HEK293 (cell line): Measurements from ENCODE around the gene CDYL2.

ENCODE experiments used
- CTCF ChIA-PET: fragments of 350-600 bp; formaldehyde crosslinking; extraction: SDS; loops from one replicate; lab custom pipeline; 2021; ENCODE audit warnings: antibody characterized with exemption; lab: Yijun Ruan, JAX
- POLR2A ChIA-PET: fragments of 300-600 bp; formaldehyde crosslinking; extraction: SDS; loops from one replicate; lab custom pipeline; 2020; ENCODE audit warnings: antibody characterized with exemption, inconsistent platforms; lab: Yijun Ruan, JAX
- H3K27ac ChIP-seq: fragments of 200-500 bp; sonication (Bioruptor generic); 2 replicates; pipeline ENCODE4 v1.5.1; 2014; ENCODE audit warnings: low read depth, low read length, control low read depth, inconsistent platforms; ENCODE audit errors: extremely low read depth
- H3K36me3 ChIP-seq, 2 experiments: fragments of 200-500 bp in 1 of 2; sonication (Bioruptor generic) in 1 of 2; 1 replicate in 1 of 2; 2 replicates in 1 of 2; pipeline ENCODE4 v1.5.1; 2014 to 2017; ENCODE audit warnings: inconsistent platforms in 2 of 2, low read length in 2 of 2; ENCODE audit not compliant: control insufficient read depth in 2 of 2, insufficient read depth in 1 of 2
- H3K4me1 ChIP-seq: fragments of 200-500 bp; sonication (Bioruptor generic); 2 replicates; pipeline ENCODE4 v1.5.1; 2014; ENCODE audit warnings: mild to moderate bottlenecking, low read length, inconsistent platforms; ENCODE audit not compliant: control insufficient read depth, insufficient read depth
- H3K4me3 ChIP-seq: 2 replicates; pipeline ENCODE4 v1.5.1; 2011; ENCODE audit warnings: low read depth, mild to moderate bottlenecking, control low read depth, low read length, moderate library complexity
- H3K9me3 ChIP-seq: fragments of 200-500 bp; sonication (Bioruptor generic); 2 replicates; pipeline ENCODE4 v1.5.1; 2014; ENCODE audit warnings: low read depth, low read length, inconsistent platforms; ENCODE audit not compliant: control insufficient read depth, insufficient read depth
- BCL11A ChIP-seq: fragments of 450-650 bp; formaldehyde crosslinking; IDR thresholded peaks from 2 replicates; pipeline ENCODE4 v1.5.1; 2016; ENCODE audit warnings: low read depth, missing biosample characterization, missing genetic modification characterization
- GFI1B ChIP-seq: fragments of 450-650 bp; formaldehyde crosslinking; IDR thresholded peaks from 2 replicates; pipeline ENCODE4 v1.5.1; 2016; ENCODE audit warnings: missing biosample characterization, missing genetic modification characterization
- HOXC10 ChIP-seq: sonication (generic); formaldehyde crosslinking; IDR thresholded peaks from 2 replicates; pipeline ENCODE4 v1.8.1; 2023; ENCODE audit warnings: mild to moderate bottlenecking, missing genetic modification reagents
- KLF1 ChIP-seq: fragments of 450-650 bp; formaldehyde crosslinking; IDR thresholded peaks from 2 replicates; pipeline ENCODE4 v1.5.1; 2016; ENCODE audit warnings: missing biosample characterization, missing genetic modification characterization
- OVOL3 ChIP-seq: fragments of 450-650 bp; formaldehyde crosslinking; IDR thresholded peaks from 2 replicates; pipeline ENCODE4 v1.5.1; 2016; ENCODE audit warnings: missing biosample characterization, missing genetic modification characterization
- SETDB1 ChIP-seq: IDR thresholded peaks from one replicate; pipeline ENCODE4 v1.6.1; 2017; ENCODE audit warnings: mild to moderate bottlenecking, low read length, moderate library complexity, mixed read lengths; ENCODE audit not compliant: insufficient read length
- ZNF10 ChIP-seq: fragments of 450-650 bp; formaldehyde crosslinking; IDR thresholded peaks from 2 replicates; pipeline ENCODE4 v1.5.1; 2017; ENCODE audit warnings: missing biosample characterization, missing genetic modification characterization
- ZNF112 ChIP-seq: fragments of 450-650 bp; formaldehyde crosslinking; IDR thresholded peaks from 2 replicates; pipeline ENCODE4 v1.5.0; 2017; ENCODE audit warnings: missing biosample characterization, missing genetic modification characterization
- ZNF138 ChIP-seq: fragments of 450-650 bp; formaldehyde crosslinking; IDR thresholded peaks from 2 replicates; pipeline ENCODE4 v1.5.1; 2016; ENCODE audit warnings: missing biosample characterization, missing genetic modification characterization, borderline replicate concordance
- ZNF214 ChIP-seq: fragments of 450-650 bp; formaldehyde crosslinking; IDR thresholded peaks from 2 replicates; pipeline ENCODE4 v1.5.1; 2017; ENCODE audit warnings: missing biosample characterization, mild to moderate bottlenecking, missing genetic modification characterization, borderline replicate concordance
- ZNF292 ChIP-seq: fragments of 450-650 bp; formaldehyde crosslinking; IDR thresholded peaks from 2 replicates; pipeline ENCODE4 v1.5.1; 2016; ENCODE audit warnings: low read depth, missing biosample characterization, missing genetic modification characterization, borderline replicate concordance
- ZNF324 ChIP-seq: fragments of 450-650 bp; formaldehyde crosslinking; IDR thresholded peaks from 2 replicates; pipeline ENCODE4 v1.5.1; 2016; ENCODE audit warnings: missing biosample characterization, missing genetic modification characterization
- ZNF416 ChIP-seq: fragments of 450-650 bp; formaldehyde crosslinking; IDR thresholded peaks from 2 replicates; pipeline ENCODE4 v1.5.1; 2016; ENCODE audit warnings: missing biosample characterization, missing genetic modification characterization
- ZNF48 ChIP-seq: fragments of 450-650 bp; formaldehyde crosslinking; IDR thresholded peaks from 2 replicates; pipeline ENCODE4 v1.5.1; 2016; ENCODE audit warnings: missing biosample characterization, missing genetic modification characterization
- ZNF501 ChIP-seq: fragments of 450-650 bp; formaldehyde crosslinking; IDR thresholded peaks from 2 replicates; pipeline ENCODE4 v1.5.1; 2016; ENCODE audit warnings: missing biosample characterization, missing genetic modification characterization
- ZNF600 ChIP-seq: fragments of 450-650 bp; formaldehyde crosslinking; IDR thresholded peaks from 2 replicates; pipeline ENCODE4 v1.5.1; 2016; ENCODE audit warnings: missing biosample characterization, missing genetic modification characterization
- ZNF677 ChIP-seq: fragments of 450-650 bp; IDR thresholded peaks from 2 replicates; pipeline ENCODE4 v1.5.0; 2018; ENCODE audit warnings: missing biosample characterization, mild to moderate bottlenecking, missing genetic modification characterization, moderate library complexity
- ZNF785 ChIP-seq: fragments of 450-650 bp; formaldehyde crosslinking; IDR thresholded peaks from 2 replicates; pipeline ENCODE4 v1.5.1; 2016; ENCODE audit warnings: missing biosample characterization, missing genetic modification characterization
- ZNF830 ChIP-seq: fragments of 450-650 bp; IDR thresholded peaks from 2 replicates; pipeline ENCODE4 v1.5.0; 2018; ENCODE audit warnings: missing biosample characterization, missing genetic modification characterization, low read depth, mild to moderate bottlenecking, moderate library complexity
- ZNF843 ChIP-seq: fragments of 450-650 bp; formaldehyde crosslinking; IDR thresholded peaks from 2 replicates; pipeline ENCODE4 v1.5.1; 2016; ENCODE audit warnings: missing biosample characterization, missing genetic modification characterization
- TF ChIP-seq, protein P1 (sequence below): fragments of 450-650 bp; formaldehyde crosslinking; IDR thresholded peaks from 2 replicates; pipeline ENCODE4 v1.5.1; 2016; ENCODE audit warnings: missing biosample characterization, missing genetic modification characterization
- TF ChIP-seq, protein P2 (sequence below): fragments of 450-650 bp; formaldehyde crosslinking; IDR thresholded peaks from 2 replicates; pipeline ENCODE4 v1.5.1; 2016; ENCODE audit warnings: missing biosample characterization, missing genetic modification characterization, low read depth
- TF ChIP-seq, protein P3 (sequence below): fragments of 450-650 bp; IDR thresholded peaks from 2 replicates; pipeline ENCODE4 v1.5.1; 2018; ENCODE audit warnings: missing biosample characterization, mild to moderate bottlenecking, missing genetic modification characterization
- TF ChIP-seq, protein P4 (sequence below): fragments of 450-650 bp; formaldehyde crosslinking; IDR thresholded peaks from 2 replicates; pipeline ENCODE4 v1.5.1; 2016; ENCODE audit warnings: missing biosample characterization, missing genetic modification characterization

Gene CDYL2

DNA sequence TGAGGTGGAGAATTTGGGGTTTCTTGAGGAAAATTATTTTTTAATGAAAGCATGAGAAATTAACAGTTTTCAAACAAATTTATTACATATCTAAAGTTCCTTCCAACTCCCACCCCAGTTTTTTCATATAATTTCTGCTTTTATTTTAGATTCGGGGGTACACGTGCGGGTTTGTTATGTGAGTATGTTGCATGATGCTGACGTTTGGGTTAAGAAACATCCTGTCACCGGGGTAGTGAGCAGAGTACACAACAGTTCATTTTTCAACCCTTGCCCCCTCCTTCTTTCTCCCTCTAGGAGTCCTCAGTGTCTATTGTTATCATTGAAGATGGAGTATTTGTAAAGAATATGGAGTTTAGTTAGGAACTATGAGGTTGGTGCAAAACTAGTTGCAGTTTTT, 31.8 kb upstream of the CDYL2 start:
- ChIA-PET POLR2A (no interaction called here), CTCF (interaction anchor here (0.6 to 0.7 kb wide), 2 partner anchors 129 to 302 kb away, joined by 4 to 6 read pairs; no protein-coding TSS in a partner anchor)
- Histone ChIP-seq H3K36me3 (no peaks in the 10 kb centered on the region), H3K27ac (no peak overlapping the region), H3K4me3 (no peak overlapping the region), H3K9me3 (no peaks in the 10 kb centered on the region), H3K4me1 (peaks cover 15% of the 10 kb centered on the region)
- TF ChIP-seq ZNF677 (no peak), KLF1 (tag by site-specific recombination) (no peak), ZNF501 (tag by site-specific recombination) (no peak)

DNA sequence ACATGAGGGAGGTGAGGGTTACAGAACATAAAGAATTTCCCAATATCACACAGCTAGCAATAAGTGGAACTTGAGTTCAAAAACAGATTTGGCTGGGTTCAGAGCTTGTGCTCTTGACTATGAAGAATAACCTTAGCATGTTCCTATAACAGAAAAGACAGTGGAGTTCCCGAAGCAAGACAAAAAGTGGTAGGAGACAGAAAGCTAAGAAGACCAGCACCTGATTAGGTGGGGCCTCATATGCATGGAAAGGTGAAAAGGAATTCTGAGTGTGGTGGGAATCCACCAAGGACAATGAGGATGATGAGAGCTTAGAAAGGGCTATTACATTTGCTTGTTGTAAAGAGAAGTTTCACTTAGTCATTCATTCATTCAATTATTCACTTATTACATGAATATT, 26.6 kb upstream of the CDYL2 start:
- no peak overlapping the region for H3K4me3 ChIP-seq
- ChIA-PET CTCF (interaction anchor here (0.5 to 3.6 kb wide), 3 partner anchors 118 to 304 kb away, joined by 3 to 25 read pairs (median 3); no protein-coding TSS in a partner anchor), POLR2A (no interaction called here)

DNA sequence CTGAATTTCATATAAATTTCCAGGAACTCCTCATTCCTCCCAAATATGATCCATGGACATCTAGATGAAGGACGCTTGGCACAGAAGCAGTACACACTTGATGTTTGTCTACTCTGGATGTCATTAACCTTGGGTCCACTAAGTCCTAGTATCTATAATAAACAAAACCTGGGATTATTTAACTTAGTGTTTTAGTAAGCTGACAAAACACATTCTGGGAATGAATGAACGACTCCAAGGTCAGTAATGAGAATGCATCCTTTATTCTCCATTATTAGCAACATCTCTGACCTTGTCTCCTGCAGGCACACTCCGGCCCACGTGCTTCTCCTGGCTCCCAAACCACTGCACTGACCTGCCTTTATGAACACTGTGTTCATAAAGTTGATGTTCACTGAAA, 24.1 kb upstream of the CDYL2 start:
- TF ChIP-seq BCL11A (tag by site-specific recombination) = no peak
- TF ChIP-seq ZNF214 (tag by site-specific recombination) = no peak
- no peak for TF ChIP-seq ZNF112 (tag by site-specific recombination)
- no peak for TF ChIP-seq HOXC10
- no peak for TF ChIP-seq ZNF138 (tag by site-specific recombination)
- TF ChIP-seq, protein P1, sequence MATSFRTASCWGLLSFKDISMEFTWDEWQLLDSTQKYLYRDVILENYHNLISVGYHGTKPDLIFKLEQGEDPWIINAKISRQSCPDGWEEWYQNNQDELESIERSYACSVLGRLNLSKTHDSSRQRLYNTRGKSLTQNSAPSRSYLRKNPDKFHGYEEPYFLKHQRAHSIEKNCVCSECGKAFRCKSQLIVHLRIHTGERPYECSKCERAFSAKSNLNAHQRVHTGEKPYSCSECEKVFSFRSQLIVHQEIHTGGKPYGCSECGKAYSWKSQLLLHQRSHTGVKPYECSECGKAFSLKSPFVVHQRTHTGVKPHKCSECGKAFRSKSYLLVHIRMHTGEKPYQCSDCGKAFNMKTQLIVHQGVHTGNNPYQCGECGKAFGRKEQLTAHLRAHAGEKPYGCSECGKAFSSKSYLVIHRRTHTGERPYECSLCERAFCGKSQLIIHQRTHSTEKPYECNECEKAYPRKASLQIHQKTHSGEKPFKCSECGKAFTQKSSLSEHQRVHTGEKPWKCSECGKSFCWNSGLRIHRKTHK = no peak
- TF ChIP-seq, protein P2, sequence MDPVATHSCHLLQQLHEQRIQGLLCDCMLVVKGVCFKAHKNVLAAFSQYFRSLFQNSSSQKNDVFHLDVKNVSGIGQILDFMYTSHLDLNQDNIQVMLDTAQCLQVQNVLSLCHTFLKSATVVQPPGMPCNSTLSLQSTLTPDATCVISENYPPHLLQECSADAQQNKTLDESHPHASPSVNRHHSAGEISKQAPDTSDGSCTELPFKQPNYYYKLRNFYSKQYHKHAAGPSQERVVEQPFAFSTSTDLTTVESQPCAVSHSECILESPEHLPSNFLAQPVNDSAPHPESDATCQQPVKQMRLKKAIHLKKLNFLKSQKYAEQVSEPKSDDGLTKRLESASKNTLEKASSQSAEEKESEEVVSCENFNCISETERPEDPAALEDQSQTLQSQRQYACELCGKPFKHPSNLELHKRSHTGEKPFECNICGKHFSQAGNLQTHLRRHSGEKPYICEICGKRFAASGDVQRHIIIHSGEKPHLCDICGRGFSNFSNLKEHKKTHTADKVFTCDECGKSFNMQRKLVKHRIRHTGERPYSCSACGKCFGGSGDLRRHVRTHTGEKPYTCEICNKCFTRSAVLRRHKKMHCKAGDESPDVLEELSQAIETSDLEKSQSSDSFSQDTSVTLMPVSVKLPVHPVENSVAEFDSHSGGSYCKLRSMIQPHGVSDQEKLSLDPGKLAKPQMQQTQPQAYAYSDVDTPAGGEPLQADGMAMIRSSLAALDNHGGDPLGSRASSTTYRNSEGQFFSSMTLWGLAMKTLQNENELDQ = no peak
- TF ChIP-seq, protein P3, sequence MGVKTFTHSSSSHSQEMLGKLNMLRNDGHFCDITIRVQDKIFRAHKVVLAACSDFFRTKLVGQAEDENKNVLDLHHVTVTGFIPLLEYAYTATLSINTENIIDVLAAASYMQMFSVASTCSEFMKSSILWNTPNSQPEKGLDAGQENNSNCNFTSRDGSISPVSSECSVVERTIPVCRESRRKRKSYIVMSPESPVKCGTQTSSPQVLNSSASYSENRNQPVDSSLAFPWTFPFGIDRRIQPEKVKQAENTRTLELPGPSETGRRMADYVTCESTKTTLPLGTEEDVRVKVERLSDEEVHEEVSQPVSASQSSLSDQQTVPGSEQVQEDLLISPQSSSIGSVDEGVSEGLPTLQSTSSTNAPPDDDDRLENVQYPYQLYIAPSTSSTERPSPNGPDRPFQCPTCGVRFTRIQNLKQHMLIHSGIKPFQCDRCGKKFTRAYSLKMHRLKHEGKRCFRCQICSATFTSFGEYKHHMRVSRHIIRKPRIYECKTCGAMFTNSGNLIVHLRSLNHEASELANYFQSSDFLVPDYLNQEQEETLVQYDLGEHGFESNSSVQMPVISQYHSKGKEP (tag by site-specific recombination) = no peak
- TF ChIP-seq OVOL3 (tag by site-specific recombination) = no peak
- TF ChIP-seq, protein P4, sequence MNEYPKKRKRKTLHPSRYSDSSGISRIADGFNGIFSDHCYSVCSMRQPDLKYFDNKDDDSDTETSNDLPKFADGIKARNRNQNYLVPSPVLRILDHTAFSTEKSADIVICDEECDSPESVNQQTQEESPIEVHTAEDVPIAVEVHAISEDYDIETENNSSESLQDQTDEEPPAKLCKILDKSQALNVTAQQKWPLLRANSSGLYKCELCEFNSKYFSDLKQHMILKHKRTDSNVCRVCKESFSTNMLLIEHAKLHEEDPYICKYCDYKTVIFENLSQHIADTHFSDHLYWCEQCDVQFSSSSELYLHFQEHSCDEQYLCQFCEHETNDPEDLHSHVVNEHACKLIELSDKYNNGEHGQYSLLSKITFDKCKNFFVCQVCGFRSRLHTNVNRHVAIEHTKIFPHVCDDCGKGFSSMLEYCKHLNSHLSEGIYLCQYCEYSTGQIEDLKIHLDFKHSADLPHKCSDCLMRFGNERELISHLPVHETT (tag by site-specific recombination) = no peak
- TF ChIP-seq GFI1B (tag by site-specific recombination) = no peak
- no peak for TF ChIP-seq ZNF324
- no peak for TF ChIP-seq ZNF785 (tag by site-specific recombination)
- no peak for TF ChIP-seq SETDB1
- no peak for TF ChIP-seq ZNF843 (tag by site-specific recombination)
- TF ChIP-seq ZNF600 (tag by site-specific recombination) = no peak
- TF ChIP-seq ZNF830 (tag by site-specific recombination) = no peak
- no peak for TF ChIP-seq ZNF416
- TF ChIP-seq ZNF48 (tag by site-specific recombination) = no peak
- no peak overlapping the region for H3K27ac ChIP-seq
- H3K9me3 ChIP-seq = no peaks in the 10 kb centered on the region
- ChIA-PET POLR2A (no interaction called here), CTCF (interaction anchor here (3.6 kb wide), 1 partner anchor 301 kb away, joined by 25 read pairs; no protein-coding TSS in a partner anchor)
- H3K36me3 ChIP-seq = no peaks in the 10 kb centered on the region
- no peaks in the 10 kb centered on the region for H3K4me1 ChIP-seq
- no peak overlapping the region for H3K4me3 ChIP-seq

More for the DNA sequence above, 26.6 kb upstream of the CDYL2 start:
- Histone ChIP-seq H3K36me3 (no peaks in the 10 kb centered on the region), H3K4me1 (no peaks in the 10 kb centered on the region), H3K9me3 (no peaks in the 10 kb centered on the region), H3K27ac (no peak overlapping the region)
- TF ChIP-seq ZNF10 (tag by site-specific recombination) (0 out of 2 replicates have a peak, but pooled peaks have one; percentile 69), ZNF292 (tag by site-specific recombination) (no peak)
